IMR-90 (cell line): ENCODE results near the gene KIDINS220. TPM values are rescaled to one million over a fixed set of nuclear protein-coding genes. Genes with fewer than 3 reads are reported as not detected.

Source experiments
- ATAC-seq: fragments of 200-7000 bp; cut with Tn5 transposase; 2 replicates; pipeline ENCODE4 v1.9.1; 2020; ENCODE audit warnings: low read depth, mild to moderate bottlenecking, moderate library complexity
- BruUV-seq: library from RNA; stranded (reverse); fragments of 400-500 nt; replicated peaks from 2 replicates; lab custom pipeline; 2021; lab: Mats Ljungman, UMichigan
- CTCF ChIA-PET: fragments of 300-600 bp; formaldehyde crosslinking; extraction: SDS; loops from one replicate; lab custom pipeline; 2021; ENCODE audit warnings: antibody characterized with exemption; lab: Yijun Ruan, JAX
- POLR2A ChIA-PET: fragments of 300-600 bp; sonication (Branson Sonifier 250); formaldehyde crosslinking; loops from one replicate; lab custom pipeline; 2022; ENCODE audit warnings: antibody characterized with exemption; ENCODE audit not compliant: unreplicated experiment; lab: Charles Lee
- DNase-seq: peaks from one replicate; pipeline ENCODE4 v3.0.0; 2013
- H2AFZ ChIP-seq: replicated peaks from 2 replicates; pipeline ENCODE3; 2013; ENCODE audit warnings: low read length, mild to moderate bottlenecking; ENCODE audit not compliant: poor library complexity
- H2AK5ac ChIP-seq: 2 replicates; pipeline ENCODE4 v1.6.1; 2013; ENCODE audit warnings: low read depth, low read length, inconsistent platforms
- H2AK9ac ChIP-seq: replicated peaks from 2 replicates; pipeline ENCODE3; 2013; ENCODE audit warnings: mild to moderate bottlenecking, low read depth, low read length, moderate library complexity; ENCODE audit not compliant: poor library complexity
- H2BK120ac ChIP-seq: 2 replicates; pipeline ENCODE4 v1.6.1; 2013; ENCODE audit warnings: low read depth, low read length, inconsistent platforms
- H2BK15ac ChIP-seq: 3 replicates; pipeline ENCODE4 v1.6.1; 2013; ENCODE audit warnings: low read depth, low read length, inconsistent platforms
- H2BK20ac ChIP-seq: 2 replicates; pipeline ENCODE4 v1.6.1; 2013; ENCODE audit warnings: low read depth, mild to moderate bottlenecking, inconsistent platforms, low read length, moderate library complexity
- H2BK5ac ChIP-seq: 2 replicates; pipeline ENCODE4 v1.6.1; 2013; ENCODE audit warnings: mild to moderate bottlenecking, low read depth, low read length, inconsistent platforms; ENCODE audit not compliant: poor library complexity, severe bottlenecking
- H3K14ac ChIP-seq: replicated peaks from 2 replicates; pipeline ENCODE4 v1.6.1; 2013; ENCODE audit warnings: low read depth, low read length, inconsistent platforms
- H3K18ac ChIP-seq: 2 replicates; pipeline ENCODE4 v1.6.1; 2013; ENCODE audit warnings: low read depth, low read length, control low read depth
- H3K23ac ChIP-seq: 2 replicates; pipeline ENCODE4 v1.6.1; 2013; ENCODE audit warnings: low read depth, low read length, inconsistent platforms
- H3K27ac ChIP-seq: 2 replicates; pipeline ENCODE4 v1.5.1; 2013; ENCODE audit warnings: mild to moderate bottlenecking, control low read depth, low read length; ENCODE audit not compliant: insufficient read depth
- H3K27me3 ChIP-seq: 2 replicates; pipeline ENCODE4 v1.6.1; 2013; ENCODE audit warnings: low read length; ENCODE audit not compliant: control insufficient read depth, insufficient read depth
- H3K36me3 ChIP-seq: 2 replicates; pipeline ENCODE4 v1.6.1; 2013; ENCODE audit warnings: low read length, mixed read lengths; ENCODE audit not compliant: control insufficient read depth, insufficient read depth
- H3K4ac ChIP-seq: 2 replicates; pipeline ENCODE4 v1.6.1; 2013; ENCODE audit warnings: low read depth, low read length, inconsistent platforms
- H3K4me1 ChIP-seq: 2 replicates; pipeline ENCODE4 v1.6.1; 2013; ENCODE audit warnings: low read length, mixed read lengths; ENCODE audit not compliant: control insufficient read depth, insufficient read depth
- H3K4me2 ChIP-seq: 2 replicates; pipeline ENCODE4 v1.6.1; 2013; ENCODE audit warnings: low read depth, mild to moderate bottlenecking, control low read depth, low read length, moderate library complexity
- H3K4me3 ChIP-seq: 2 replicates; pipeline ENCODE4 v1.5.1; 2013; ENCODE audit warnings: low read depth, mild to moderate bottlenecking, control low read depth, low read length, moderate library complexity; ENCODE audit not compliant: insufficient read depth
- H3K56ac ChIP-seq: 2 replicates; pipeline ENCODE4 v1.6.1; 2013; ENCODE audit warnings: low read length, inconsistent platforms; ENCODE audit not compliant: insufficient read depth; ENCODE audit errors: extremely low read depth
- H3K79me1 ChIP-seq, 2 experiments: 2 replicates each; pipeline ENCODE4 v1.6.1; 2013; ENCODE audit warnings: low read length in 2 of 2, inconsistent platforms in 1 of 2, low read depth in 1 of 2
- H3K9ac ChIP-seq: 2 replicates; pipeline ENCODE4 v1.6.1; 2013; ENCODE audit warnings: low read depth, low read length, control low read depth
- H3K9me1 ChIP-seq: 2 replicates; pipeline ENCODE4 v1.6.1; 2013; ENCODE audit warnings: low read length, inconsistent platforms; ENCODE audit not compliant: insufficient read depth
- H3K9me3 ChIP-seq: 2 replicates; pipeline ENCODE4 v1.6.1; 2013; ENCODE audit warnings: low read length; ENCODE audit not compliant: control insufficient read depth, insufficient read depth
- H4K20me1 ChIP-seq: 2 replicates; pipeline ENCODE4 v1.6.1; 2013; ENCODE audit warnings: low read length, inconsistent platforms; ENCODE audit not compliant: insufficient read depth
- H4K5ac ChIP-seq: 2 replicates; pipeline ENCODE4 v1.6.1; 2013; ENCODE audit warnings: mild to moderate bottlenecking, low read depth, low read length, control low read depth
- H4K8ac ChIP-seq, 2 experiments: 2 replicates each; pipeline ENCODE4 v1.6.1; 2013; ENCODE audit warnings: low read depth in 2 of 2, low read length in 2 of 2, control low read depth in 1 of 2, inconsistent platforms in 1 of 2
- H4K91ac ChIP-seq: 2 replicates; pipeline ENCODE4 v1.6.1; 2013; ENCODE audit warnings: low read depth, low read length, inconsistent platforms; ENCODE audit not compliant: insufficient read depth
- BHLHE40 ChIP-seq: fragments of 150-350 bp; IDR thresholded peaks from 2 replicates; pipeline ENCODE4 v1.6.1; 2016; ENCODE audit warnings: mild to moderate bottlenecking, low read depth, low read length
- CEBPB ChIP-seq: IDR thresholded peaks from 2 replicates; pipeline ENCODE4 v1.6.1; 2012; ENCODE audit warnings: low read depth, low read length, improper control_type of control experiment
- CHD1 ChIP-seq: IDR thresholded peaks from 2 replicates; pipeline ENCODE4 v1.6.1; 2012; ENCODE audit warnings: low read depth, low read length, improper control_type of control experiment
- CTCF ChIP-seq: conservative IDR thresholded peaks from 2 replicates; pipeline ENCODE4 v1.5.1; 2012; ENCODE audit warnings: mild to moderate bottlenecking, low read depth, low read length, improper control_type of control experiment
- ELK1 ChIP-seq: fragments of 150-350 bp; IDR thresholded peaks from 2 replicates; pipeline ENCODE4 v1.6.1; 2016; ENCODE audit warnings: low read depth, mild to moderate bottlenecking, low read length, moderate library complexity, borderline replicate concordance
- FOS ChIP-seq: fragments of 150-350 bp; IDR thresholded peaks from 2 replicates; pipeline ENCODE4 v1.6.1; 2016; ENCODE audit warnings: low read depth, low read length
- MAFK ChIP-seq: IDR thresholded peaks from 2 replicates; pipeline ENCODE4 v1.6.1; 2012; ENCODE audit warnings: low read depth, low read length, improper control_type of control experiment
- MAZ ChIP-seq: IDR thresholded peaks from 2 replicates; pipeline ENCODE4 v1.6.1; 2012; ENCODE audit warnings: low read depth, mild to moderate bottlenecking, low read length, improper control_type of control experiment, moderate library complexity, borderline replicate concordance
- MXI1 ChIP-seq: IDR thresholded peaks from 2 replicates; pipeline ENCODE4 v1.6.1; 2012; ENCODE audit warnings: low read depth, mild to moderate bottlenecking, low read length, moderate library complexity, borderline replicate concordance
- NFE2L2 ChIP-seq: fragments of 150-350 bp; IDR thresholded peaks from 2 replicates; pipeline ENCODE4 v1.6.1; 2016; ENCODE audit warnings: low read depth, mild to moderate bottlenecking, low read length
- POLR2A ChIP-seq: IDR thresholded peaks from 2 replicates; pipeline ENCODE4 v1.6.1; 2012; ENCODE audit warnings: mild to moderate bottlenecking, low read depth, low read length
- RAD21 ChIP-seq: IDR thresholded peaks from 2 replicates; pipeline ENCODE4 v1.6.1; 2012; ENCODE audit warnings: low read length, improper control_type of control experiment
- RCOR1 ChIP-seq: IDR thresholded peaks from 2 replicates; pipeline ENCODE4 v1.6.1; 2012; ENCODE audit warnings: mild to moderate bottlenecking, low read length, improper control_type of control experiment; ENCODE audit not compliant: insufficient replicate concordance
- RFX5 ChIP-seq: IDR thresholded peaks from 2 replicates; pipeline ENCODE4 v1.8.0; 2012; ENCODE audit warnings: low read depth, mild to moderate bottlenecking, low read length, moderate library complexity
- SMC3 ChIP-seq: fragments of 150-350 bp; IDR thresholded peaks from 2 replicates; pipeline ENCODE4 v1.6.1; 2016; ENCODE audit warnings: low read depth, mild to moderate bottlenecking, antibody characterized with exemption, low read length, moderate library complexity
- USF2 ChIP-seq: fragments of 150-350 bp; IDR thresholded peaks from 2 replicates; pipeline ENCODE4 v1.6.1; 2017; ENCODE audit warnings: mild to moderate bottlenecking, antibody characterized with exemption, low read length, low read depth
- WGBS, 2 experiments: methylation state at CpG; one replicate each; pipeline versions ENCODE4 v1.1.5 to v1.1.7; 2013; ENCODE audit warnings: missing lambda C conversion rate in 2 of 2; ENCODE audit not compliant: insufficient read length in 1 of 2; ENCODE audit errors: extremely low coverage in 2 of 2; 5-methylcytosine and 5-hydroxymethylcytosine counted together
- dilution Hi-C: fragments of 300-500 bp; cut with HindIII; formaldehyde crosslinking; loops from one replicate; pipeline ENCODE4 v1.14.3; 2018; ENCODE audit warnings: low sequenced_read_pairs; ENCODE audit not compliant: unreplicated experiment
- in situ Hi-C: fragments of 300-500 bp; cut with MboI; formaldehyde crosslinking; loops from 3 replicates; pipeline ENCODE4 v1.14.3; 2019; ENCODE audit warnings: low sequenced_read_pairs, inconsistent platforms, mixed read lengths
- intact Hi-C: fragments of 100-400 bp; cut with micrococcal nuclease; formaldehyde crosslinking; loops from 2 replicates; pipeline ENCODE4 v1.10.0; 2022
- polyA plus RNA-seq, 3 experiments: library from polyadenylated mRNA; depleted of rRNA; stranded (reverse); fragments of >200 nt; gene quantifications; 2 replicates each; pipeline ENCODE4 v1.2.3, GENCODE V29; 2012; ENCODE audit warnings: low replicate concordance in 1 of 3
- total RNA-seq: library from RNA; depleted of rRNA; stranded (reverse); fragments of >200 nt; gene quantifications from 2 replicates; pipeline ENCODE4 v1.2.3, GENCODE V29; 2012

The KIDINS220 gene
- total and polyA plus RNA-seq, 2 of the 4 experiments (the other 2 are of a cell fraction), result 23.1 to 63.4 TPM

- Histone ChIP-seq H3K27me3 (no peaks in the 10 kb centered on the region), H3K4me2 (no peak overlapping the region), H3K56ac (no peak overlapping the region), H3K9me3 (no peaks in the 10 kb centered on the region), H2BK5ac (no peak overlapping the region), H3K4me1 (peaks cover 2% of the 10 kb centered on the region), H3K23ac (no peak overlapping the region), H2BK15ac (no peak overlapping the region), H3K4ac (no peak overlapping the region), H3K9ac (no peak overlapping the region), H4K5ac (no peak overlapping the region), H3K36me3 (no peaks in the 10 kb centered on the region), H3K14ac (no peak overlapping the region), H2AK9ac (no peak overlapping the region), H3K9me1 (peaks cover 8% of the 10 kb centered on the region), H2AFZ (no peak overlapping the region), H3K4me3 (no peak overlapping the region), H4K8ac (no peak overlapping the region), H4K91ac (no peak overlapping the region), H4K20me1 (peaks cover 13% of the 10 kb centered on the region), H3K27ac (no peak overlapping the region), H2BK120ac (no peak overlapping the region), H3K79me1 (peaks cover 11 to 30% of the 10 kb centered on the region in 2 experiments), H2AK5ac (no peak overlapping the region), H2BK20ac (no peak overlapping the region), H3K18ac (no peak overlapping the region)
- no TSS peak for BruUV-seq
- ChIA-PET CTCF (no interaction called here), POLR2A (no interaction called here)
- TF ChIP-seq USF2 (no peak), MAZ (no peak), RFX5 (no peak), CTCF (no peak), FOS (no peak), MAFK (no peak), NFE2L2 (no peak), MXI1 (no peak), CHD1 (no peak), POLR2A (no peak), BHLHE40 (no peak), RAD21 (no peak), CEBPB (no peak), RCOR1 (no peak), ELK1 (no peak), SMC3 (no peak)
- intact Hi-C loops, result no loop called here
- ATAC-seq (no peak), DNase-seq (no peak)
- WGBS, 2 experiments, result 73% methylated on average over 1 of the region's 5 CpGs; no CpG with 5 or more reads in 1 of the 2 experiments
- dilution Hi-C loops, result no loop called here
- in situ Hi-C loops, result no loop called here
These were observed 2.0 kb upstream of the KIDINS220 start for GRCh38 chr2:8839189-8839965.
